ENCODE data around the gene PLCB2. TPM values are rescaled to one million over a fixed set of nuclear protein-coding genes. Genes with fewer than 3 reads are reported as not detected.

Gene PLCB2
- total RNA-seq, 1 donor from 2014 or later, result not detected

GRCh38 chr15:40306371-40306770, 1.4 kb downstream of the PLCB2 start:
- no peaks in the 10 kb centered on the region for H3K36me3 ChIP-seq (ENCODE audit: control insufficient read depth, insufficient read depth, low read length)
- no peak for TF ChIP-seq CTCF (IDR thresholded peaks at IDR 0.05; ENCODE audit: insufficient read depth, low read length, severe bottlenecking)
- peaks cover 12% of the 10 kb centered on the region for H3K27me3 ChIP-seq (ENCODE audit: control insufficient read depth, insufficient read depth, low read length)
- no peak for DNase-seq (ENCODE audit: low read depth)
- H3K4me3 ChIP-seq (ENCODE audit: low read depth, low read length), result no peak overlapping the region
- FAIRE-seq, result no peak

GRCh38 chr15:40305281-40305680, 2.5 kb downstream of the PLCB2 start:
- DNase-seq (ENCODE audit: low read depth) (no peak), FAIRE-seq (no peak)
- H3K27me3 ChIP-seq (ENCODE audit: control insufficient read depth, insufficient read depth, low read length), result peaks cover 5% of the 10 kb centered on the region
- no peak overlapping the region for H3K4me3 ChIP-seq (ENCODE audit: low read depth, low read length)
- no peaks in the 10 kb centered on the region for H3K36me3 ChIP-seq (ENCODE audit: control insufficient read depth, insufficient read depth, low read length)
- TF ChIP-seq CTCF (IDR thresholded peaks at IDR 0.05; ENCODE audit: insufficient read depth, low read length, severe bottlenecking), result no peak

GRCh38 chr15:40303576-40303975, 4.2 kb downstream of the PLCB2 start:
- peaks cover 3% of the 10 kb centered on the region for H3K27me3 ChIP-seq (ENCODE audit: control insufficient read depth, insufficient read depth, low read length)
- DNase-seq (ENCODE audit: low read depth) (no peak), FAIRE-seq (no peak)
- no peaks in the 10 kb centered on the region for H3K36me3 ChIP-seq (ENCODE audit: control insufficient read depth, insufficient read depth, low read length)
- no peak overlapping the region for H3K4me3 ChIP-seq (ENCODE audit: low read depth, low read length)
- no peak for TF ChIP-seq CTCF (IDR thresholded peaks at IDR 0.05; ENCODE audit: insufficient read depth, low read length, severe bottlenecking)

- Histone ChIP-seq H3K4me3 (ENCODE audit: low read depth, low read length) (no peak overlapping the region), H3K36me3 (ENCODE audit: control insufficient read depth, insufficient read depth, low read length) (no peaks in the 10 kb centered on the region), H3K27me3 (ENCODE audit: control insufficient read depth, insufficient read depth, low read length) (peaks cover 3% of the 10 kb centered on the region)
- DNase-seq (ENCODE audit: low read depth) (no peak), FAIRE-seq (no peak)
- no peak for TF ChIP-seq CTCF (IDR thresholded peaks at IDR 0.05; ENCODE audit: insufficient read depth, low read length, severe bottlenecking)
Observed at GRCh38 chr15:40302981-40303380, 4.8 kb downstream of the PLCB2 start.

GRCh38 chr15:40302288-40302886, 5.3 kb downstream of the PLCB2 start:
- no peak for FAIRE-seq
- Histone ChIP-seq H3K36me3 (ENCODE audit: control insufficient read depth, insufficient read depth, low read length) (no peaks in the 10 kb centered on the region), H3K27me3 (ENCODE audit: control insufficient read depth, insufficient read depth, low read length) (peaks cover 3% of the 10 kb centered on the region), H3K4me3 (ENCODE audit: low read depth, low read length) (no peak overlapping the region)
- no peak for DNase-seq (ENCODE audit: low read depth)
- no peak for TF ChIP-seq CTCF (IDR thresholded peaks at IDR 0.05; ENCODE audit: insufficient read depth, low read length, severe bottlenecking)
